ENCODE measurements around the gene AUH. TPM values are rescaled to one million over a fixed set of nuclear protein-coding genes. Genes with fewer than 3 reads are reported as not detected.
"Not testable (repeated sequence)": the region's sequence is repeated elsewhere in the genome, so short reads cannot be mapped to it uniquely, and the experiment has no call there.

Gene AUH
- total and polyA plus RNA-seq, 2 donors (not counting 1 experiment from before 2014, with no cell fraction given), result 5.2 to 29.1 TPM

- Histone ChIP-seq H3K4me2 (replicated peaks; ENCODE audit: low read depth, low read length, poor library complexity, severe bottlenecking) (no peak overlapping the region), H3K9ac (ENCODE audit: low read length) (no peak overlapping the region), H2AFZ (ENCODE audit: insufficient read depth, low read depth, low read length, poor library complexity, severe bottlenecking) (no peak overlapping the region), H3K27ac (ENCODE audit: low read length in 2 of 2) (no peak overlapping the region), H3K9me3 (ENCODE audit: control extremely low read depth in 1 of 3, control insufficient read depth in 2 of 3, insufficient read depth in 1 of 3, low read length in 2 of 3) (peaks cover 0 to 4% (median 0%) of the 10 kb centered on the region in 3 donors), H3K36me3 (replicated peaks in 1 of 2; ENCODE audit: control extremely low read depth in 1 of 2, control insufficient read depth in 1 of 2, extremely low read depth in 1 of 2, insufficient read depth in 2 of 2, low read length in 1 of 2) (no peaks in the 10 kb centered on the region), H3K79me2 (ENCODE audit: control insufficient read depth, insufficient read depth, low read length) (no peaks in the 10 kb centered on the region), H3K27me3 (replicated peaks in 1 of 4; ENCODE audit: control extremely low read depth in 1 of 4, control insufficient read depth in 3 of 4, insufficient read depth in 4 of 4, low read length in 3 of 4) (no peaks in the 10 kb centered on the region), H3K4me1 (ENCODE audit: control insufficient read depth in 2 of 2, insufficient read depth in 2 of 2, low read length in 2 of 2) (peaks cover 0 to 4% of the 10 kb centered on the region in 2 donors), H4K20me1 (ENCODE audit: control insufficient read depth, insufficient read depth, low read length, poor library complexity, severe bottlenecking) (no peaks in the 10 kb centered on the region), H3K4me3 (ENCODE audit: control extremely low read depth in 1 of 5, extremely low read depth in 1 of 5, insufficient read depth in 1 of 5, low read depth in 2 of 5, low read length in 4 of 5) (no peak overlapping the region)
- H3K9me3 Mint-ChIP-seq (ENCODE audit: insufficient read depth), result peaks cover 3% of the 10 kb centered on the region
- no peak for DNase-seq
- H3K4me1 Mint-ChIP-seq, result peaks cover 5% of the 10 kb centered on the region
- intact Hi-C loops (cut with micrococcal nuclease), result no loop called here
- no peak for TF ChIP-seq EZH2 (IDR thresholded peaks at IDR 0.05; ENCODE audit: borderline replicate concordance, insufficient read depth, low read depth, low read length, poor library complexity, severe bottlenecking)
- no peak for TF ChIP-seq CTCF (IDR thresholded peaks at IDR 0.05)
- ChIA-PET POLR2A (no interaction called here), CTCF (no interaction called here)
- no peak overlapping the region for H3K27ac Mint-ChIP-seq
- ATAC-seq (ENCODE audit: low read depth), result no peak
- no CpG with 5 or more reads among the region's 2 CpGs for WGBS (ENCODE audit: insufficient coverage)
- H3K27me3 Mint-ChIP-seq, result no peaks in the 10 kb centered on the region
- H3K4me3 Mint-ChIP-seq, result no peak overlapping the region
These were observed 160.9 kb downstream of the AUH start for GRCh38 chr9:91200692-91201336.

GRCh38 chr9:91199739-91200497 lies 161.8 kb downstream of the AUH start:
- ATAC-seq (ENCODE audit: low read depth) (no peak), DNase-seq (no peak)
- Histone ChIP-seq H3K36me3 (replicated peaks in 1 of 2; ENCODE audit: control extremely low read depth in 1 of 2, control insufficient read depth in 1 of 2, extremely low read depth in 1 of 2, insufficient read depth in 2 of 2, low read length in 1 of 2) (no peaks in the 10 kb centered on the region), H3K27ac (ENCODE audit: low read length in 2 of 2) (no peak overlapping the region), H3K27me3 (replicated peaks in 1 of 4; ENCODE audit: control extremely low read depth in 1 of 4, control insufficient read depth in 3 of 4, insufficient read depth in 4 of 4, low read length in 3 of 4) (no peaks in the 10 kb centered on the region), H3K79me2 (ENCODE audit: control insufficient read depth, insufficient read depth, low read length) (no peaks in the 10 kb centered on the region), H3K4me1 (ENCODE audit: control insufficient read depth in 2 of 2, insufficient read depth in 2 of 2, low read length in 2 of 2) (peaks cover 4 to 6% of the 10 kb centered on the region in 2 donors), H2AFZ (ENCODE audit: insufficient read depth, low read depth, low read length, poor library complexity, severe bottlenecking) (no peak overlapping the region), H3K4me2 (replicated peaks; ENCODE audit: low read depth, low read length, poor library complexity, severe bottlenecking) (no peak overlapping the region), H3K4me3 (ENCODE audit: control extremely low read depth in 1 of 5, extremely low read depth in 1 of 5, insufficient read depth in 1 of 5, low read depth in 2 of 5, low read length in 4 of 5) (no peak overlapping the region), H4K20me1 (ENCODE audit: control insufficient read depth, insufficient read depth, low read length, poor library complexity, severe bottlenecking) (no peaks in the 10 kb centered on the region), H3K9ac (ENCODE audit: low read length) (no peak overlapping the region), H3K9me3 (ENCODE audit: control extremely low read depth in 1 of 3, control insufficient read depth in 2 of 3, insufficient read depth in 1 of 3, low read length in 2 of 3) (peaks cover 0 to 5% (median 4%) of the 10 kb centered on the region in 3 donors)
- peaks cover 5% of the 10 kb centered on the region for H3K4me1 Mint-ChIP-seq
- H3K4me3 Mint-ChIP-seq, result no peak overlapping the region
- no peak overlapping the region for H3K27ac Mint-ChIP-seq
- ChIA-PET CTCF (no interaction called here), POLR2A (no interaction called here)
- intact Hi-C loops (cut with micrococcal nuclease), result no loop called here
- TF ChIP-seq CTCF (IDR thresholded peaks at IDR 0.05) (no peak), EZH2 (IDR thresholded peaks at IDR 0.05; ENCODE audit: borderline replicate concordance, insufficient read depth, low read depth, low read length, poor library complexity, severe bottlenecking) (no peak)
- H3K27me3 Mint-ChIP-seq, result no peaks in the 10 kb centered on the region
- WGBS (ENCODE audit: insufficient coverage), result 57% methylated on average over 1 of the region's 1 CpG
- peaks cover 3% of the 10 kb centered on the region for H3K9me3 Mint-ChIP-seq (ENCODE audit: insufficient read depth)

- H3K9me3 Mint-ChIP-seq (ENCODE audit: insufficient read depth); H3K4me3 Mint-ChIP-seq; H3K9ac ChIP-seq (ENCODE audit: low read length); H4K20me1 ChIP-seq (ENCODE audit: control insufficient read depth, insufficient read depth, low read length, poor library complexity, severe bottlenecking); H3K79me2 ChIP-seq (ENCODE audit: control insufficient read depth, insufficient read depth, low read length); H3K27me3 ChIP-seq (replicated peaks in 1 of 4; ENCODE audit: control extremely low read depth in 1 of 4, control insufficient read depth in 3 of 4, insufficient read depth in 4 of 4, low read length in 3 of 4); DNase-seq; H3K4me2 ChIP-seq (replicated peaks; ENCODE audit: low read depth, low read length, poor library complexity, severe bottlenecking); H3K36me3 ChIP-seq (replicated peaks in 1 of 2; ENCODE audit: control extremely low read depth in 1 of 2, control insufficient read depth in 1 of 2, extremely low read depth in 1 of 2, insufficient read depth in 2 of 2, low read length in 1 of 2); ATAC-seq (ENCODE audit: low read depth); H3K27ac Mint-ChIP-seq; H3K27me3 Mint-ChIP-seq; CTCF ChIA-PET; intact Hi-C loops (cut with micrococcal nuclease); POLR2A ChIA-PET; H3K4me3 ChIP-seq (ENCODE audit: control extremely low read depth in 1 of 5, extremely low read depth in 1 of 5, insufficient read depth in 1 of 5, low read depth in 2 of 5, low read length in 4 of 5); H3K27ac ChIP-seq (ENCODE audit: low read length in 2 of 2); H3K9me3 ChIP-seq (ENCODE audit: control extremely low read depth in 1 of 3, control insufficient read depth in 2 of 3, insufficient read depth in 1 of 3, low read length in 2 of 3); H2AFZ ChIP-seq (ENCODE audit: insufficient read depth, low read depth, low read length, poor library complexity, severe bottlenecking): not testable (repeated sequence)
- WGBS (ENCODE audit: insufficient coverage), result no CpG with 5 or more reads among the region's 5 CpGs
- peaks cover 12% of the 10 kb centered on the region for H3K4me1 Mint-ChIP-seq
- H3K4me1 ChIP-seq (ENCODE audit: control insufficient read depth in 2 of 2, insufficient read depth in 2 of 2, low read length in 2 of 2), result peaks cover 15% of the 10 kb centered on the region in 2 donors
These were observed 162.8 kb downstream of the AUH start for GRCh38 chr9:91198881-91199280.

Measured in B cell (primary cell).